Chondrocyte (in vitro differentiated cells): ENCODE data around the gene PRRG3. TPM values are rescaled to one million over a fixed set of nuclear protein-coding genes. Genes with fewer than 3 reads are reported as not detected.
"Not testable (repeated sequence)": the region's sequence is repeated elsewhere in the genome, so short reads cannot be mapped to it uniquely, and the experiment has no call there.

Experiments
- DNase-seq: peaks from one replicate; pipeline ENCODE4 v3.0.0; 2021; ENCODE audit warnings: mixed read lengths, low spot score
- H3K27ac Mint-ChIP-seq: one replicate; pipeline ENCODE4 v1.8.0; 2021; ENCODE audit warnings: mild to moderate bottlenecking, moderate library complexity, mixed read lengths; ENCODE audit not compliant: unreplicated experiment
- H3K27me3 Mint-ChIP-seq: 2 replicates; pipeline ENCODE4 v1.8.0; 2021; ENCODE audit warnings: low read depth, mixed read lengths
- H3K36me3 Mint-ChIP-seq: 2 replicates; pipeline ENCODE4 v1.8.0; 2021; ENCODE audit warnings: low read depth, mixed read lengths
- H3K4me1 Mint-ChIP-seq: 2 replicates; pipeline ENCODE4 v1.8.0; 2021; ENCODE audit warnings: low read depth, mild to moderate bottlenecking, mixed read lengths
- H3K4me3 Mint-ChIP-seq: one replicate; pipeline ENCODE4 v1.8.0; 2021; ENCODE audit warnings: mild to moderate bottlenecking, moderate library complexity, mixed read lengths; ENCODE audit not compliant: unreplicated experiment
- H3K9me3 Mint-ChIP-seq: 2 replicates; pipeline ENCODE4 v1.8.0; 2021; ENCODE audit warnings: low read depth, mixed read lengths
- total RNA-seq: library from RNA; stranded (reverse); gene quantifications from 3 replicates; pipeline ENCODE4 v1.2.1, GENCODE V29; 2021
- TF ChIP-seq, protein P1 (sequence below): fragments of 200-600 bp; sonication (generic); IDR thresholded peaks from 2 replicates; pipeline ENCODE4 v1.5.0; 2021; ENCODE audit warnings: antibody characterized with exemption, mild to moderate bottlenecking, moderate library complexity

PRRG3 gene
- total RNA-seq, 1 donor from 2014 or later: not detected

DNA sequence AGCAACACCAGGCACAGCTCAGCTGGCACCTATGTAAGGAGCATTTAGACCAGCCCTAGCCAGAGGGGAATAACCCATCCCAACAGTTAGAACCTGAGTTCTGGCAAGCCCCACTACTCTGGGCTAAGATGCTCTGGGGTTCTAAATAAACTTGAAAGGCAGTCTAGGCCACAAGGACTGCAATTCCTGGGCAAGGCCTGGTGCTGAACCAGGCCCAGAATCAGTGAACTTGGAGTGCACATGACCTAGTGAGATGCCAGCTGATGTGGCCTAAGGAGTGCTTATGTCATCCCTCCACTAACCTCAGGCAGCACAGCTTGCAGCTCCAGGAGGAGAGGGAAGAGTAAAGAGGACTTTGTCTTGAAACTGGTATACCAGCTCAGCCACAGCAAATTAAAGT is 7.6 kb upstream of the PRRG3 start:
- Mint-ChIP-seq H3K4me3 (no peak overlapping the region), H3K9me3 (peaks cover 5% of the 10 kb centered on the region), H3K4me1 (no peaks in the 10 kb centered on the region), H3K27me3 (peaks cover 1% of the 10 kb centered on the region), H3K36me3 (no peaks in the 10 kb centered on the region), H3K27ac (no peak overlapping the region)
- DNase-seq: no peak
- TF ChIP-seq, protein P1, sequence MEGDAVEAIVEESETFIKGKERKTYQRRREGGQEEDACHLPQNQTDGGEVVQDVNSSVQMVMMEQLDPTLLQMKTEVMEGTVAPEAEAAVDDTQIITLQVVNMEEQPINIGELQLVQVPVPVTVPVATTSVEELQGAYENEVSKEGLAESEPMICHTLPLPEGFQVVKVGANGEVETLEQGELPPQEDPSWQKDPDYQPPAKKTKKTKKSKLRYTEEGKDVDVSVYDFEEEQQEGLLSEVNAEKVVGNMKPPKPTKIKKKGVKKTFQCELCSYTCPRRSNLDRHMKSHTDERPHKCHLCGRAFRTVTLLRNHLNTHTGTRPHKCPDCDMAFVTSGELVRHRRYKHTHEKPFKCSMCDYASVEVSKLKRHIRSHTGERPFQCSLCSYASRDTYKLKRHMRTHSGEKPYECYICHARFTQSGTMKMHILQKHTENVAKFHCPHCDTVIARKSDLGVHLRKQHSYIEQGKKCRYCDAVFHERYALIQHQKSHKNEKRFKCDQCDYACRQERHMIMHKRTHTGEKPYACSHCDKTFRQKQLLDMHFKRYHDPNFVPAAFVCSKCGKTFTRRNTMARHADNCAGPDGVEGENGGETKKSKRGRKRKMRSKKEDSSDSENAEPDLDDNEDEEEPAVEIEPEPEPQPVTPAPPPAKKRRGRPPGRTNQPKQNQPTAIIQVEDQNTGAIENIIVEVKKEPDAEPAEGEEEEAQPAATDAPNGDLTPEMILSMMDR: no peak

DNA sequence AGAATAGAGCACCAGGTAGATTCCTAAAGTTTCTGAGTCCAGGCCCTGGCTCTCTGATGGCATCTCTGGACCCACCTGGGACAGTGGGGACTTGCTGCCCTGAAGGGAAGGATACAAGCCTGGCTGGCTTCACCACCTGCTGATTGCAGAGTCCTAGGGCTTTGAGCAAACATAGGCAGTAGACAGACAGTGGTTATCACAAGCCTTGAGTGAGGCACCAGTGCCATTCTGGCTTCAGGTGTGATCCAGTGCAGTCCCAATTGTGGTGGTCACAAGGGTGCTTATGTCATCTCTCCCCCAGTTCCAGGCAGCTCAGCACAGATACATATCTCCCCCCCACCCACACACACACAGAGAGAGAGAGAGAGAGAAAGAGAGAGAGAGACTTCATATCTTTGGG is 6.6 kb upstream of the PRRG3 start:
- peaks cover 4% of the 10 kb centered on the region for H3K27me3 Mint-ChIP-seq
- peaks cover 8% of the 10 kb centered on the region for H3K9me3 Mint-ChIP-seq

DNA sequence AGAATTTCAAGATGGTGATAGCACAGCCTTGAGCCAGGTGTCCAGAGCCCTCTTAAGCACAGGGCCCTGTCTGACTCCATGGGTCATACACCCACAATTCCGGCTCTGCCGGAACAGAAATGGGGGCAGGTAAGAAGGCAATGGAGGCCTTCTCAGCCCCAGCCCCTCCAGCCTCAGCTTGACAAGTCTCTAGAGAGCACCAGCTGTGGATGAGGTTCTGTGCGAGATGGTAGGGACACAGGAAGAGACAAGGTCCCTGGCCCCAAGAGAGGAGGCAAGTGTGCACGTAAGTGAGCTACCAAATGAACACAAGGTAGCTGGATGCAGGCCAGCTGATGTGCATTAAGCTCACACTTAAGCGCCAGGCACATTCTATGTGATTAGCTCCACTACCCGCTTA is 2.4 kb upstream of the PRRG3 start:
- peaks cover 12% of the 10 kb centered on the region for H3K27me3 Mint-ChIP-seq
- no peak overlapping the region for H3K4me3 Mint-ChIP-seq
- H3K36me3 Mint-ChIP-seq: no peaks in the 10 kb centered on the region
- H3K4me1 Mint-ChIP-seq: no peaks in the 10 kb centered on the region
- peaks cover 13% of the 10 kb centered on the region for H3K9me3 Mint-ChIP-seq
- TF ChIP-seq, protein P1: no peak
- DNase-seq: no peak
- no peak overlapping the region for H3K27ac Mint-ChIP-seq

More for the DNA sequence above, 6.6 kb upstream of the PRRG3 start:
- DNase-seq: no peak
- H3K4me3 Mint-ChIP-seq: no peak overlapping the region
- no peak overlapping the region for H3K27ac Mint-ChIP-seq
- H3K4me1 Mint-ChIP-seq: no peaks in the 10 kb centered on the region
- no peaks in the 10 kb centered on the region for H3K36me3 Mint-ChIP-seq
- TF ChIP-seq, protein P1: no peak

DNA sequence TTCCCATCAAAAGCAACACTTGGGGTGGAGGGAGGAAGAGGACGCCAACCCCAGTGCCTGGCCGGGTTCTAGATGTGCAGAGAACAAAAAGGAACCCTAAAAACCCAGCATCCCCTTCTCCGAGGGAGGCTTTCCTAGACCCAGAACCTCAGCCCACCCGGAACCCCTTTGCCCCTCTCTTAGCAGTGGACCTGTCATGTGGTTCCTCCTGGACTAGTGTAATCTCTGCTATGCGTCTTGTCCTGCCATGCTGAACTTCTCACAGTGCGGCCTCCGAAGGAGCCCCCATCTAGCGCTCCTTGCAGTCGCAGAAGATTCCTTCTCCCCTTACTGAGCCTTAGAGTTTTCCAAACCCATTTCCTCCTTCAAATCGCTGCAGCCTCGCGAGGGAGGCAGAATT is 1.1 kb upstream of the PRRG3 start:
- no peak for DNase-seq
- TF ChIP-seq, protein P1: no peak
- H3K27me3 Mint-ChIP-seq: peaks cover 12% of the 10 kb centered on the region
- H3K4me1 Mint-ChIP-seq: no peaks in the 10 kb centered on the region
- peaks cover 13% of the 10 kb centered on the region for H3K9me3 Mint-ChIP-seq
- H3K4me3 Mint-ChIP-seq: no peak overlapping the region
- no peak overlapping the region for H3K27ac Mint-ChIP-seq
- H3K36me3 Mint-ChIP-seq: no peaks in the 10 kb centered on the region

DNA sequence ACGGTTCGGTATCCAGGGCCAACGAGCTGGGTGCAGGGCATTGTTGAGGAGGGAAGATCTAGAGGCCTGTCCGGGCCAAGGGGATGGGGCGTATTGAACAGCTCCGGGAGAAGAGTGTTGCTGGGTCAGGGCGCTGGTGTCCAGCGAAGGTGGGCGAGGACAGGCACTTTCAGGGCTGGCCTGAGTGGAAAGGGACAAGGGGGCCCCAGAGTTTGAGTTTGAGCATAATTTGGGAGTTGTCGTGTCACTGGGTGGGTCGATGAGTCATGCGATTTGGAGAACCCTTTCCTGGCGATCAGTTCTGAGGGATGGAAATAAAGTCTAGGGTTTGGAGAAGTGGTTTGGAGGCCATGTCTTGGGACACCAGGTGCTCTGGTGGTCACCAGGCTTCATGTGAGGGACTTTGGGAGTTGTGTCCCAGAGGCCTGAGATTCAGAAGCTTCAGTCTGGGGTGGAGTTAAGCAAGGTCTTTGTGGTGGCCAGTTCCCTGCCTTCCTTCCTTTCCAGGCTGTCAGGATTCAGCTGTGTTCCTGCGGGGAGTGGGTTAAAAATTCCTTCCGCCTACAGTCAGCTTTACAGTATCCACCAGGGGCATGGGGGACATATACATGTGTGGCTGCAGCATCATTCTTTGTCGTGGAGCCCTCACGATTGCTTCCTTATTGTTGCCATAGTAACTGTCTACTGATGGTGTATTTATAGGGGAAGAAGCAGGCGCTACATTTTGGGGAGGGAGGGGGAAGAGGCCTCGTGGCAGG is 504 bp downstream of the PRRG3 start:
- no peak for DNase-seq
- no peak overlapping the region for H3K4me3 Mint-ChIP-seq
- H3K4me1 Mint-ChIP-seq: no peaks in the 10 kb centered on the region
- peaks cover 12% of the 10 kb centered on the region for H3K27me3 Mint-ChIP-seq
- no peak overlapping the region for H3K27ac Mint-ChIP-seq
- H3K36me3 Mint-ChIP-seq: no peaks in the 10 kb centered on the region
- H3K9me3 Mint-ChIP-seq: peaks cover 20% of the 10 kb centered on the region
- TF ChIP-seq, protein P1: no peak

DNA sequence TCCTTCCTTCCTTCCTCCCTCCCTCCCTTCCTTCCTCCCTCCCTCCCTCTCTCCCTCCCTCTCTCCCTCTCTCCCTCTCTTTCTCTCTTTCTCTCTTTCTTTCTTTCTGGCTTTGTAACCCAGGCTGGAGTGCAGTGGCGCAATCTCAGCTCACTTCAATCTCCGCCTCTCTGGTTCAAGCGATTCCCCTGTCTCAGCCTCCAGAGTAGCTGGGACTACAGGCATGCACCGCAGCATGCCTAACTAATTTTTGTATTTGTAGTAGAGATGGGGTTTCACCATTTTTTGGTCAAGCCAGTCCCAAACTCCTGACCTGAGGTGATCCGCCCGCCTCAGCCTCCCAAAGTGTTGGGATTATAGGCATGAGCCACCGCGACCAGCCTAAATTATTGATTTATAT is 1.8 kb downstream of the PRRG3 start:
- not testable (repeated sequence) for H3K36me3 Mint-ChIP-seq, H3K27ac Mint-ChIP-seq, DNase-seq, H3K4me3 Mint-ChIP-seq, H3K4me1 Mint-ChIP-seq
- Mint-ChIP-seq H3K9me3 (peaks cover 23% of the 10 kb centered on the region), H3K27me3 (peaks cover 12% of the 10 kb centered on the region)
